Measurements from ENCODE around the gene FRMD3.

- TF ChIP-seq CTCF (IDR thresholded peaks at IDR 0.05): no peak
- TF ChIP-seq SIN3A (IDR thresholded peaks at IDR 0.05; ENCODE audit: borderline replicate concordance, insufficient read depth, low read depth, low read length): no peak
Observed at GRCh38 chr9:83497441-83497840, 40.8 kb downstream of the FRMD3 start.

All from Panc1 (cell line).